Spleen (tissue), 7 donors: ENCODE data around the gene FEM1B.

ENCODE experiments used
- CTCF ChIP-seq, 11 experiments: fragments of 200-600 bp in 7 of 11; fragments of 450-650 bp in 4 of 11; sonication (generic) in 4 of 11; IDR thresholded peaks in 8 of 11; conservative IDR thresholded peaks in 3 of 11; 1 replicate in 7 of 11; 2 replicates in 4 of 11; pipeline versions ENCODE4 v1.4.0 to v1.8.0; 2016 to 2021; ENCODE audit warnings: antibody characterized with exemption in 11 of 11, inconsistent platforms in 4 of 11, mild to moderate bottlenecking in 1 of 11
- POLR2A ChIP-seq, 3 donors: fragments of 450-650 bp; IDR thresholded peaks; one replicate each; pipeline ENCODE4 v1.5.1; 2017; ENCODE audit warnings: antibody characterized with exemption in 3 of 3, mild to moderate bottlenecking in 1 of 3
- POLR2AphosphoS5 ChIP-seq, 3 donors: sonication (generic); formaldehyde crosslinking; IDR thresholded peaks; one replicate each; pipeline ENCODE4 v1.5.1; 2017; ENCODE audit warnings: antibody characterized with exemption in 3 of 3
- donor health status: DM: no; HTN: no; CAD: no; lungs with moderate emphysema.
- donor health status: DM: no; HTN: no; CAD: no.
- donor health status: DM: no; HTN: no; CAD: no.

- TF ChIP-seq POLR2AphosphoS5 (IDR thresholded peaks at IDR 0.05) (no peak), CTCF (IDR thresholded peaks at IDR 0.05 in 8 of 11, conservative IDR thresholded peaks at IDR 0.05 in 3 of 11) (no peak), POLR2A (IDR thresholded peaks at IDR 0.05) (no peak)
These were observed 5.9 kb downstream of the FEM1B start for GRCh38 chr15:68283401-68283800.
